Lower leg skin (tissue), 4 donors: ENCODE measurements around the gene LY6G6F. TPM values are rescaled to one million over a fixed set of nuclear protein-coding genes. Genes with fewer than 3 reads are reported as not detected.
A peak's percentile ranks its signal among the peaks of the same experiment; 100 is the strongest.

Experiments used
- DNase-seq, 2 donors: peaks; one replicate each; pipeline ENCODE4 v3.0.0-alpha.2; 2019; ENCODE audit warnings: low spot score in 2 of 2
- H3K4me3 ChIP-seq: fragments of 200-600 bp; sonication (generic); 2 replicates; pipeline ENCODE4 v1.5.1; 2017; ENCODE audit warnings: mild to moderate bottlenecking, low read depth; ENCODE audit not compliant: poor library complexity, severe bottlenecking
- CTCF ChIP-seq, 3 donors: fragments of 450-650 bp; IDR thresholded peaks; one replicate each; pipeline ENCODE4 v1.5.1; 2016; ENCODE audit warnings: antibody characterized with exemption in 3 of 3, mild to moderate bottlenecking in 3 of 3, moderate library complexity in 2 of 3
- POLR2A ChIP-seq, 2 donors: fragments of 450-650 bp; IDR thresholded peaks; one replicate each; pipeline ENCODE4 v1.6.1; 2016 to 2017; ENCODE audit warnings: antibody characterized with exemption in 2 of 2, mild to moderate bottlenecking in 1 of 2, moderate library complexity in 1 of 2
- WGBS, 2 donors: methylation state at CpG; one replicate each; pipeline ENCODE4 v1.1.5; 2018; 5-methylcytosine and 5-hydroxymethylcytosine counted together
- intact Hi-C: fragments of 100-400 bp; cut with DNase I; formaldehyde crosslinking; loops from one replicate; pipeline ENCODE4 v1.15.0; 2023; ENCODE audit warnings: low total_unique reads
- total RNA-seq, 4 donors: library from RNA; depleted of rRNA; stranded (reverse); fragments of >200 nt; gene quantifications; one replicate each; pipeline ENCODE4 v1.1.0, GENCODE V29; 2016

The LY6G6F gene
- total RNA-seq, 4 donors from 2014 or later = not detected

- intact Hi-C loops = no loop called here
- H3K4me3 ChIP-seq = no peak overlapping the region
- DNase-seq = no peak
- 59 to 62% methylated on average over 3 of the region's 3 CpGs for WGBS, 2 donors
- no peak for TF ChIP-seq CTCF (IDR thresholded peaks at IDR 0.05)
- no peak for TF ChIP-seq POLR2A (IDR thresholded peaks at IDR 0.05)
These were observed 25.4 kb downstream of the LY6G6F start for GRCh38 chr6:31732029-31732428.

DNA sequence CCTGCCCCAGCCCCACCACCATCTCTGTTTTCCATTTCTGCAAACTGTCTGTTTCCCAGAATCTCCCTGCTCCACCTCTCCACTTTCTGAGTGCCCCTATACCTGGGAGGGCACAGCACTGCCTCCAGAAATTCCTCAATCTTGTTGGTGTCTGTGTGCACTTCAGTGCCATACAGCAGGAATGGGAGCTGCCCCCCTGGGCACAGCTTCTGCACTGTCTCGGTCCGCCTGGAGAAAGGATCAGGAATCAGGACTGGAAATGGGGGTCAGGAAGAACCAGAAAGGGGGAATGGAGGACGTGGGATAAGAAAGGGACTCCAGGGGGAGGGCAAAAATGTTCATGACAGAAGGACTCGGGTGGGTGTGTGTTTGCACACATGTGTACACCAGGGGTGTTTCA lies 27.1 kb downstream of the LY6G6F start:
- no peak for DNase-seq
- no peak overlapping the region for H3K4me3 ChIP-seq
- 76 to 84% methylated on average over 4 of the region's 4 CpGs for WGBS, 2 donors
- intact Hi-C loops = no loop called here
- TF ChIP-seq CTCF (IDR thresholded peaks at IDR 0.05) (no peak), POLR2A (IDR thresholded peaks at IDR 0.05) (no peak)

DNA sequence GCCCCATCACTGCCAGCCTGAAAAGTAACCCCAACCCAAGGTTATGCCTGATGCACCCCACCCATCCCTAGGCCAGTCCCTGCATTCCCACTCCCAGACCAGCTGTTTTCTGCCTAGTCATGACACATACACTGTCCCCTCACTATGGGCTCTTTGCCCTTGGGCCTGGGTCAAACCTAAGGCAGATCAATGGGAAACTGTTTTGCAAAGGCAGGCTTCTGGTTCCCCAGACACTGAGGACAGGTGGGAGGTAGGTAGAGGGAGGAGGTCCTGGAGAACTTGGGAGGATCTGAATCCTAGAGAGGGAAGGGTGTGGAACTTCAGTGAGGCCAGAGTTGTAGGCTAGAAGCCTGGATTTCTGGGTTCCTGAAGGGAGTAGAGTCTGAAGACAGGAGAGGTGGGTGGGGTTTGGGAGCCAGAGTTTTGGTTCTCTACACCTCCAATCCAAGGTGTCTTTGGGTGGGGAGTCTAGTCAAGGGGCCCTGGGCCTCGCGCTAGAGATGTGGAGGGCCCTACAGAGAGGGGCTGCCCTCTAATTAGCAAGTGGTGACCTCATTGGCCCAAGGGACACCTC lies 27.7 kb downstream of the LY6G6F start:
- peak overlapping the region; percentile 89 for H3K4me3 ChIP-seq
- DNase-seq = no peak
- intact Hi-C loops = no loop called here
- no peak for TF ChIP-seq POLR2A (IDR thresholded peaks at IDR 0.05)
- no peak for TF ChIP-seq CTCF (IDR thresholded peaks at IDR 0.05)
- WGBS, 2 donors = 0 to 4% methylated on average over 2 of the region's 2 CpGs

GRCh38 chr6:31734821-31735406 lies 28.2 kb downstream of the LY6G6F start:
- peak overlapping the region; percentile 89 for H3K4me3 ChIP-seq
- TF ChIP-seq POLR2A (IDR thresholded peaks at IDR 0.05) = no peak
- no peak for TF ChIP-seq CTCF (IDR thresholded peaks at IDR 0.05)
- intact Hi-C loops = no loop called here
- peak; percentile 49 to 92 for DNase-seq
- WGBS, 2 donors = 0 to 1% methylated on average over 18 of the region's 18 CpGs

GRCh38 chr6:31736021-31736767 lies 29.5 kb downstream of the LY6G6F start, which contains the start of gene CLIC1:
CLIC1 (minus strand) TSS chr6:31736530; CDS start chr6:31736300, 230 bp downstream.
- peak; percentile 89 to 98 for DNase-seq
- H3K4me3 ChIP-seq = peak within 1 kb of the TSS; percentile 89
- TF ChIP-seq CTCF (IDR thresholded peaks at IDR 0.05) (no peak), POLR2A (IDR thresholded peaks at IDR 0.05) (peak in 1 of 2 donors; percentile 68)
- WGBS, 2 donors = 0% methylated on average over 23 to 24 of the region's 24 CpGs
- intact Hi-C loops = no loop called here
